Endothelial cell of hepatic sinusoid (primary cell): ENCODE measurements around the gene OARD1.
"Not testable (repeated sequence)": the region's sequence is repeated elsewhere in the genome, so short reads cannot be mapped to it uniquely, and the experiment has no call there.

Experiments
- in situ Hi-C: cut with HindIII; loops from 2 replicates; pipeline ENCODE4 v1.10.0; 2017; ENCODE audit warnings: low sequenced_read_pairs

The OARD1 gene

GRCh38 chr6:41028561-41029412 lies 43.4 kb downstream of the OARD1 start:
- in situ Hi-C loops, result loop anchor here (5.0 kb wide), 1 partner anchor 126 kb away; no protein-coding TSS in a partner anchor

- in situ Hi-C loops, result loop anchor here (5.0 kb wide), 1 partner anchor 126 kb away; no protein-coding TSS in a partner anchor
Measured at GRCh38 chr6:41027799-41028560, 44.2 kb downstream of the OARD1 start.

- in situ Hi-C loops, result loop anchor here (5.0 kb wide), 1 partner anchor 125 kb away; no protein-coding TSS in a partner anchor
Measured at GRCh38 chr6:41027241-41027640, 44.9 kb downstream of the OARD1 start.

GRCh38 chr6:41025966-41026530 lies 46.1 kb downstream of the OARD1 start:
- in situ Hi-C loops, result loop anchor here (5.0 kb wide), 1 partner anchor 124 kb away; no protein-coding TSS in a partner anchor

GRCh38 chr6:41023114-41023513 lies 49.0 kb downstream of the OARD1 start:
- in situ Hi-C loops, result no loop called here

GRCh38 chr6:41022294-41022693 lies 49.9 kb downstream of the OARD1 start:
- in situ Hi-C loops, result no loop called here

- in situ Hi-C loops, result no loop called here
Measured at GRCh38 chr6:41021832-41022231, 50.3 kb downstream of the OARD1 start.

- in situ Hi-C loops, result no loop called here
Measured at GRCh38 chr6:41017663-41018062, 54.5 kb downstream of the OARD1 start.

- in situ Hi-C loops, result not testable (repeated sequence)
Measured at GRCh38 chr6:41015860-41016259, 56.3 kb downstream of the OARD1 start.

- in situ Hi-C loops, result no loop called here
Measured at GRCh38 chr6:41014780-41015179, 57.4 kb downstream of the OARD1 start.
